Smooth muscle cell (in vitro differentiated cells): ENCODE data around the gene SLC30A2. TPM values are rescaled to one million over a fixed set of nuclear protein-coding genes. Genes with fewer than 3 reads are reported as not detected.

Experiments used
- DNase-seq: peaks from one replicate; lab custom pipeline; 2025; ENCODE audit not compliant: unreplicated experiment; lab: John Stamatoyannopoulos, UW
- H2AFZ ChIP-seq: fragments of 200-600 bp; sonication (generic); 2 replicates; pipeline ENCODE4 v1.6.0; 2016; ENCODE audit warnings: antibody characterized with exemption, low read depth, mild to moderate bottlenecking
- H3F3A ChIP-seq: fragments of 200-600 bp; sonication (generic); 2 replicates; pipeline ENCODE4 v1.6.0; 2017; ENCODE audit warnings: antibody characterized with exemption, low read depth
- H3K27ac ChIP-seq: fragments of 200-600 bp; sonication (generic); 2 replicates; pipeline ENCODE4 v1.5.1; 2016; ENCODE audit warnings: low read depth, mild to moderate bottlenecking
- H3K27me3 ChIP-seq: fragments of 200-600 bp; sonication (generic); 2 replicates; pipeline ENCODE4 v1.6.1; 2016; ENCODE audit warnings: low read depth, mild to moderate bottlenecking
- H3K36me3 ChIP-seq: fragments of 200-600 bp; sonication (generic); 2 replicates; pipeline ENCODE4 v1.5.1; 2016; ENCODE audit warnings: low read depth
- H3K4me1 ChIP-seq: fragments of 200-600 bp; sonication (generic); 2 replicates; pipeline ENCODE4 v1.5.1; 2016; ENCODE audit warnings: low read depth
- H3K4me2 ChIP-seq: fragments of 200-600 bp; sonication (generic); 2 replicates; pipeline ENCODE4 v1.6.0; 2016; ENCODE audit warnings: mild to moderate bottlenecking
- H3K4me3 ChIP-seq: fragments of 200-600 bp; sonication (generic); 2 replicates; pipeline ENCODE4 v1.5.1; 2016; ENCODE audit warnings: mild to moderate bottlenecking
- H3K79me2 ChIP-seq: fragments of 200-600 bp; sonication (generic); 2 replicates; pipeline ENCODE4 v1.6.0; 2016; ENCODE audit warnings: low read depth, mild to moderate bottlenecking
- H3K9ac ChIP-seq: fragments of 200-600 bp; sonication (generic); 2 replicates; pipeline ENCODE4 v1.6.0; 2016; ENCODE audit warnings: low read depth
- H3K9me3 ChIP-seq: fragments of 200-600 bp; sonication (generic); replicated peaks from 2 replicates; pipeline ENCODE4 v1.5.1; 2016; ENCODE audit warnings: low read depth
- H4K20me1 ChIP-seq: fragments of 200-600 bp; sonication (generic); 2 replicates; pipeline ENCODE4 v1.6.0; 2016; ENCODE audit warnings: low read depth
- CTCF ChIP-seq: fragments of 200-600 bp; sonication (generic); IDR thresholded peaks from 2 replicates; pipeline ENCODE4 v1.5.1; 2017; ENCODE audit warnings: borderline replicate concordance, mild to moderate bottlenecking, antibody characterized with exemption; ENCODE audit not compliant: insufficient read depth, poor library complexity, severe bottlenecking
- WGBS: methylation state at CpG from one replicate; pipeline ENCODE4 v1.1.7; 2016; ENCODE audit warnings: low lambda C conversion rate; 5-methylcytosine and 5-hydroxymethylcytosine counted together
- polyA plus RNA-seq: library from polyadenylated mRNA; unstranded; fragments of >200 nt; fragmentation: Nextera tagmentation; extraction: Ambion mirVana; gene quantifications from 2 replicates; pipeline ENCODE4 v1.2.1, GENCODE V29; 2016
- total RNA-seq: library from RNA; depleted of rRNA; stranded (reverse); fragments of >200 nt; gene quantifications from 2 replicates; pipeline ENCODE4 v1.2.3, GENCODE V29; 2014

Gene SLC30A2
- total and polyA plus RNA-seq, 2 experiments from 2014 or later: 0.27 to 0.53 TPM

GRCh38 chr1:25997828-25998761, 47.8 kb downstream of the SLC30A2 start, which contains the start of gene PAFAH2:
Gene PAFAH2, minus strand, starts transcription at chr1:25998063. Its CDS starts 7,247 bp downstream, at chr1:25990816.
- no peaks in the 10 kb centered on the region for H3F3A ChIP-seq
- TF ChIP-seq CTCF: peak; percentile 91
- H4K20me1 ChIP-seq: no peaks in the 10 kb centered on the region
- H3K4me3 ChIP-seq: peak within 1 kb of the TSS; percentile 65
- no peaks in the 10 kb centered on the region for H3K79me2 ChIP-seq
- peaks cover 13% of the 10 kb centered on the region for H3K4me1 ChIP-seq
- H2AFZ ChIP-seq: peak within 1 kb of the TSS; percentile 95
- no peaks in the 10 kb centered on the region for H3K9me3 ChIP-seq
- H3K9ac ChIP-seq: peak within 1 kb of the TSS; percentile 80
- peak; percentile 79 for DNase-seq
- H3K36me3 ChIP-seq: no peaks in the 10 kb centered on the region
- H3K27ac ChIP-seq: peak within 1 kb of the TSS; percentile 70
- H3K4me2 ChIP-seq: peak within 1 kb of the TSS; percentile 87
- whole genome bisulfite sequencing: 3% methylated on average over 47 of the region's 47 CpGs
- H3K27me3 ChIP-seq: no peaks in the 10 kb centered on the region

- Histone ChIP-seq H3K9me3 (no peaks in the 10 kb centered on the region), H3F3A (no peaks in the 10 kb centered on the region), H3K79me2 (no peaks in the 10 kb centered on the region), H3K27me3 (no peaks in the 10 kb centered on the region), H3K27ac (peak overlapping the region; percentile 70), H3K36me3 (no peaks in the 10 kb centered on the region), H3K4me1 (peaks cover 13% of the 10 kb centered on the region), H3K4me3 (peak overlapping the region; percentile 65), H2AFZ (peak overlapping the region; percentile 95), H3K9ac (peak overlapping the region; percentile 80), H4K20me1 (no peaks in the 10 kb centered on the region), H3K4me2 (peak overlapping the region; percentile 87)
- WGBS: 20% methylated on average over 11 of the region's 13 CpGs
- no peak for DNase-seq
- no peak for TF ChIP-seq CTCF
Measured at GRCh38 chr1:25996966-25997827, 48.7 kb downstream of the SLC30A2 start.

GRCh38 chr1:25994402-25995150, 51.3 kb downstream of the SLC30A2 start:
- 96% methylated on average over 3 of the region's 3 CpGs for WGBS
- no peak for TF ChIP-seq CTCF

More at GRCh38 chr1:25994402-25995150, 51.3 kb downstream of the SLC30A2 start:
- no peak for DNase-seq
- Histone ChIP-seq H3K9me3 (no peaks in the 10 kb centered on the region), H3K79me2 (no peaks in the 10 kb centered on the region), H3K4me2 (no peak overlapping the region), H3K27me3 (no peaks in the 10 kb centered on the region), H3K4me1 (peaks cover 13% of the 10 kb centered on the region), H3F3A (no peaks in the 10 kb centered on the region), H3K27ac (no peak overlapping the region), H3K36me3 (no peaks in the 10 kb centered on the region), H3K4me3 (no peak overlapping the region), H4K20me1 (no peaks in the 10 kb centered on the region), H2AFZ (no peak overlapping the region), H3K9ac (no peak overlapping the region)
